Measurements from ENCODE around the gene MYL12A. TPM values are rescaled to one million over a fixed set of nuclear protein-coding genes. Genes with fewer than 3 reads are reported as not detected.
A peak's percentile ranks its signal among the peaks of the same experiment; 100 is the strongest.

The MYL12A gene
- total RNA-seq, 1 experiment from 2014 or later = 284 TPM

DNA sequence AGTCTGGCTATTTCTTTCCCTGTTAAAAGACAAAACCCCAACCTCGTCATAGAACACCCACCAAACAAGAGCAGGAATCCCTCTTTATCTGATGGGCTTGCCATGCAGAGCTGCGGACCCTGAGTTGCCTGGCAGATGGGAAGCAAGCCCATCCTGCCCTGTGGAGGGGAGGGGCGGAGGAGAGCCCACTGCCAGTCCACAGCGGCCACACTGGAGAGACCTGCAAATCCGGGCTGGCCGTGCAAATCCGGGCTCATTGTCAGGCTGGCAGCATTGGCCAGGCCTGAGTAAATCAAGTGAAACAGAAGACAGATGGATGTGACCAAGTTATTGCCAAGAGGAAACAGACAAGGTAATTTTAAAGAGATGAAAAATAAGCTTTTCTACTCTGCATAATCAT lies 36.3 kb downstream of the MYL12A start:
- DNase-seq = no peak
- H3K4ac ChIP-seq (ENCODE audit: low read depth, low read length) = no peak overlapping the region
- Mint-ChIP-seq H3K36me3 (ENCODE audit: insufficient read depth in 1 of 3, low read depth in 3 of 3) (peaks cover 6 to 28% (median 14%) of the 10 kb centered on the region in 3 experiments), H3K27ac (peak overlapping the region in 2 of 3 experiments; percentile 22 to 74; a peak in 2 of 7 replicates), H3K9me3 (peaks cover 12 to 24% of the 10 kb centered on the region in 2 experiments), H3K4me1 (peaks cover 21 to 22% of the 10 kb centered on the region in 2 experiments), H3K27me3 (ENCODE audit: low read depth) (no peaks in the 10 kb centered on the region), H3K4me3 (no peak overlapping the region)
- no peak overlapping the region for H4K8ac ChIP-seq (replicated peaks; ENCODE audit: insufficient read length, low read depth, low read length)
- no peak overlapping the region for H3K23ac ChIP-seq (ENCODE audit: insufficient read length, low read depth, low read length)
- no peak overlapping the region for H3K9ac ChIP-seq (ENCODE audit: extremely low read depth, insufficient read length, low read length)
- no peak overlapping the region for H2BK12ac ChIP-seq (ENCODE audit: insufficient read length, low read depth, low read length)
- no peak overlapping the region for H3K18ac ChIP-seq (ENCODE audit: insufficient read length, low read depth, low read length)
- no peaks in the 10 kb centered on the region for H4K20me1 ChIP-seq (ENCODE audit: control insufficient read depth, insufficient read depth, insufficient read length)
- H4K5ac ChIP-seq (ENCODE audit: insufficient read length, low read depth, low read length) = no peak overlapping the region
- H4K91ac ChIP-seq (ENCODE audit: insufficient read length, low read depth, low read length) = no peak overlapping the region
- H2BK15ac ChIP-seq (ENCODE audit: low read depth, low read length) = no peak overlapping the region
- no peaks in the 10 kb centered on the region for H3K9me3 ChIP-seq (ENCODE audit: control insufficient read depth, low read depth, low read length)
- no peak overlapping the region for H3K56ac ChIP-seq (ENCODE audit: insufficient read length, low read depth, low read length)
- H2AFZ ChIP-seq (ENCODE audit: low read length) = no peak overlapping the region
- no peak overlapping the region for H3K4me2 ChIP-seq (ENCODE audit: insufficient read depth, insufficient read length, low read length)
- no peaks in the 10 kb centered on the region for H3K79me2 ChIP-seq (ENCODE audit: insufficient read depth, low read length)
- no peak overlapping the region for H3K14ac ChIP-seq (ENCODE audit: insufficient read depth, low read length)
- H2BK20ac ChIP-seq (ENCODE audit: low read depth, low read length, poor library complexity, severe bottlenecking) = no peak overlapping the region
- TF ChIP-seq, protein P1, sequence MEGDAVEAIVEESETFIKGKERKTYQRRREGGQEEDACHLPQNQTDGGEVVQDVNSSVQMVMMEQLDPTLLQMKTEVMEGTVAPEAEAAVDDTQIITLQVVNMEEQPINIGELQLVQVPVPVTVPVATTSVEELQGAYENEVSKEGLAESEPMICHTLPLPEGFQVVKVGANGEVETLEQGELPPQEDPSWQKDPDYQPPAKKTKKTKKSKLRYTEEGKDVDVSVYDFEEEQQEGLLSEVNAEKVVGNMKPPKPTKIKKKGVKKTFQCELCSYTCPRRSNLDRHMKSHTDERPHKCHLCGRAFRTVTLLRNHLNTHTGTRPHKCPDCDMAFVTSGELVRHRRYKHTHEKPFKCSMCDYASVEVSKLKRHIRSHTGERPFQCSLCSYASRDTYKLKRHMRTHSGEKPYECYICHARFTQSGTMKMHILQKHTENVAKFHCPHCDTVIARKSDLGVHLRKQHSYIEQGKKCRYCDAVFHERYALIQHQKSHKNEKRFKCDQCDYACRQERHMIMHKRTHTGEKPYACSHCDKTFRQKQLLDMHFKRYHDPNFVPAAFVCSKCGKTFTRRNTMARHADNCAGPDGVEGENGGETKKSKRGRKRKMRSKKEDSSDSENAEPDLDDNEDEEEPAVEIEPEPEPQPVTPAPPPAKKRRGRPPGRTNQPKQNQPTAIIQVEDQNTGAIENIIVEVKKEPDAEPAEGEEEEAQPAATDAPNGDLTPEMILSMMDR (conservative IDR thresholded peaks at IDR 0.05) = no peak
- H3K27ac ChIP-seq (ENCODE audit: insufficient read length, low read depth, low read length) = no peak overlapping the region
- H3K23me2 ChIP-seq (ENCODE audit: insufficient read length, low read depth, low read length, poor library complexity, severe bottlenecking) = no peaks in the 10 kb centered on the region
- no peak overlapping the region for H2BK120ac ChIP-seq (ENCODE audit: low read depth, low read length, poor library complexity, severe bottlenecking)
- H3K27me3 ChIP-seq (ENCODE audit: insufficient read depth, low read length) = no peaks in the 10 kb centered on the region
- H3T11ph ChIP-seq (ENCODE audit: low read length) = no peak overlapping the region
- WGBS (ENCODE audit: extremely low coverage, insufficient read length, low lambda C conversion rate) = no CpG with 5 or more reads among the region's 7 CpGs
- H2AK5ac ChIP-seq (ENCODE audit: insufficient read length, low read length) = no peak overlapping the region
- no peaks in the 10 kb centered on the region; the same call in 1 of the 2 replicates for H3K4me1 ChIP-seq (ENCODE audit: insufficient read depth, low read length)
- H2BK5ac ChIP-seq (ENCODE audit: insufficient read length, low read length) = no peak overlapping the region
- no peaks in the 10 kb centered on the region for H3K79me1 ChIP-seq (ENCODE audit: insufficient read depth, low read depth, low read length, poor library complexity, severe bottlenecking)
